Suprapubic skin (tissue), 3 donors: Measurements from ENCODE around the gene NTN1.

ENCODE experiments used
- POLR2AphosphoS5 ChIP-seq, 3 donors: sonication (generic); formaldehyde crosslinking; IDR thresholded peaks; one replicate each; pipeline ENCODE4 v1.6.1; 2017; ENCODE audit warnings: antibody characterized with exemption in 3 of 3
- TF ChIP-seq, protein P1 (sequence below), 2 donors: fragments of 200-600 bp in 1 of 2; fragments of 450-650 bp in 1 of 2; sonication (generic) in 1 of 2; IDR thresholded peaks; one replicate each; pipeline ENCODE4 v1.5.1; 2016 to 2019; ENCODE audit warnings: antibody characterized with exemption in 2 of 2, mild to moderate bottlenecking in 1 of 2, moderate library complexity in 1 of 2

DNA sequence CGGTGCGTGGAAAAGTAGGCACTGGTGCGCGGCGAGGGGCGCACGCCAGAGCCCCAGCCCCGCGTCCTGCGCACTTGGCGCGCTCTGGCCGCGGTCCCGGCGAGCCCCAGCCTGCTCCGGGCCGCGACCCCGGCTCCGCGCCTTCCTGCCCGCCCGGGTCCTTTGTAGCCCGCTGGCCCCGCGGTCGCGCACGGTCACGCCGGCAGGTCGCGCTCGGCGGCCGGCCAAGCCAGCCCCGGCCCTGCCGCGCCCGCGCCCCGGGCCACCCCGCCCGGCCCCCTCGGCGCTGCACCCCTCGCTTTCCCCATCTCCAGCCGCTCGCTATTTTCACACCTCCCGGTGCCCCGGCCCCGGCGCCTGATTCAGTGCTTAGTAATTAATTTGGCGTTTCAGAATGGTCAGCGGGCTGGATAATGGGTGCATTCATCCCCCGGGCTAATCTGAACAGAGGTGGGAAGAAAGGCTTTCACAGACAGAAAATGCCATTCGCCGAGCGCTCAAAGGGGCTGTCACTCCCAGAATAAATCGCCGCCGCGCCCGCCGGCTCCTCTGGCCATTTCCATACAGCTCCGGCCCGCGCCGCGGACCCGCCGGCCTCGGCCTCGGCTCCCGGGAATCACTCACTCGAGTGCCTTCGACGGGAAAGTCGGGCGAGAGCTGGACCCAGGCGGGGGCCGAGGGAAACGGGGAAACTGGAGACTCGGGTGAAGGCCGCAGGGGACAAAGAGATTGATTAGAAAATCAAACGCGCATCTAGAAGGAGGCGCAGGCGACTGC, 17.8 kb upstream of the NTN1 start:
- TF ChIP-seq, protein P1, sequence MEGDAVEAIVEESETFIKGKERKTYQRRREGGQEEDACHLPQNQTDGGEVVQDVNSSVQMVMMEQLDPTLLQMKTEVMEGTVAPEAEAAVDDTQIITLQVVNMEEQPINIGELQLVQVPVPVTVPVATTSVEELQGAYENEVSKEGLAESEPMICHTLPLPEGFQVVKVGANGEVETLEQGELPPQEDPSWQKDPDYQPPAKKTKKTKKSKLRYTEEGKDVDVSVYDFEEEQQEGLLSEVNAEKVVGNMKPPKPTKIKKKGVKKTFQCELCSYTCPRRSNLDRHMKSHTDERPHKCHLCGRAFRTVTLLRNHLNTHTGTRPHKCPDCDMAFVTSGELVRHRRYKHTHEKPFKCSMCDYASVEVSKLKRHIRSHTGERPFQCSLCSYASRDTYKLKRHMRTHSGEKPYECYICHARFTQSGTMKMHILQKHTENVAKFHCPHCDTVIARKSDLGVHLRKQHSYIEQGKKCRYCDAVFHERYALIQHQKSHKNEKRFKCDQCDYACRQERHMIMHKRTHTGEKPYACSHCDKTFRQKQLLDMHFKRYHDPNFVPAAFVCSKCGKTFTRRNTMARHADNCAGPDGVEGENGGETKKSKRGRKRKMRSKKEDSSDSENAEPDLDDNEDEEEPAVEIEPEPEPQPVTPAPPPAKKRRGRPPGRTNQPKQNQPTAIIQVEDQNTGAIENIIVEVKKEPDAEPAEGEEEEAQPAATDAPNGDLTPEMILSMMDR (IDR thresholded peaks at IDR 0.05), result no peak
- no peak for TF ChIP-seq POLR2AphosphoS5 (IDR thresholded peaks at IDR 0.05)
